NCI-H146 treated with DMSO at 0.1 percent for 48 hours (cell line): ENCODE measurements around the gene SPDYE2B.
"Not testable (repeated sequence)": the region's sequence is repeated elsewhere in the genome, so short reads cannot be mapped to it uniquely, and the experiment has no call there.

ENCODE experiments used
- DNase-seq: peaks from one replicate; lab custom pipeline; 2025; ENCODE audit not compliant: unreplicated experiment; lab: John Stamatoyannopoulos, UW

Gene SPDYE2B

GRCh38 chr7:102649924-102650323 lies at the start of gene SPDYE2B:
Gene SPDYE2B, plus strand, starts transcription at chr7:102650319. Its CDS starts 2,030 bp downstream, at chr7:102652349.
- not testable (repeated sequence) for DNase-seq

GRCh38 chr7:102602317-102602716 lies 47.8 kb upstream of the SPDYE2B start:
- not testable (repeated sequence) for DNase-seq

- not testable (repeated sequence) for DNase-seq
Observed at GRCh38 chr7:102604431-102605145, 45.5 kb upstream of the SPDYE2B start.

GRCh38 chr7:102606848-102607247 lies 43.3 kb upstream of the SPDYE2B start:
- DNase-seq = not testable (repeated sequence)

GRCh38 chr7:102609734-102610133 lies 40.4 kb upstream of the SPDYE2B start:
- DNase-seq = not testable (repeated sequence)

- not testable (repeated sequence) for DNase-seq
Observed at GRCh38 chr7:102610441-102610840, 39.7 kb upstream of the SPDYE2B start.

- not testable (repeated sequence) for DNase-seq
Observed at GRCh38 chr7:102611013-102611674, 39.0 kb upstream of the SPDYE2B start.

- not testable (repeated sequence) for DNase-seq
Observed at GRCh38 chr7:102611675-102612325, 38.3 kb upstream of the SPDYE2B start.

- not testable (repeated sequence) for DNase-seq
Observed at GRCh38 chr7:102613575-102614345, 36.4 kb upstream of the SPDYE2B start.

- not testable (repeated sequence) for DNase-seq
Observed at GRCh38 chr7:102614346-102614697, 35.8 kb upstream of the SPDYE2B start.

GRCh38 chr7:102614873-102615272 lies 35.2 kb upstream of the SPDYE2B start:
- DNase-seq = not testable (repeated sequence)

GRCh38 chr7:102615930-102616329 lies 34.2 kb upstream of the SPDYE2B start:
- DNase-seq = not testable (repeated sequence)

- DNase-seq = not testable (repeated sequence)
Observed at GRCh38 chr7:102616507-102617125, 33.5 kb upstream of the SPDYE2B start, which contains the start of gene RASA4. Gene RASA4, minus strand, starts transcription at chr7:102616756. Its CDS starts 67 bp downstream, at chr7:102616689.

- DNase-seq = not testable (repeated sequence)
Observed at GRCh38 chr7:102618122-102618521, 32.0 kb upstream of the SPDYE2B start.

- DNase-seq = not testable (repeated sequence)
Observed at GRCh38 chr7:102627271-102627904, 22.7 kb upstream of the SPDYE2B start.

- not testable (repeated sequence) for DNase-seq
Observed at GRCh38 chr7:102630622-102631021, 19.5 kb upstream of the SPDYE2B start.

- DNase-seq = not testable (repeated sequence)
Observed at GRCh38 chr7:102634299-102634698, 15.8 kb upstream of the SPDYE2B start.

- DNase-seq = not testable (repeated sequence)
Observed at GRCh38 chr7:102635354-102635753, 14.8 kb upstream of the SPDYE2B start.

- not testable (repeated sequence) for DNase-seq
Observed at GRCh38 chr7:102636956-102637355, 13.2 kb upstream of the SPDYE2B start.

GRCh38 chr7:102638848-102639247 lies 11.3 kb upstream of the SPDYE2B start:
- DNase-seq = not testable (repeated sequence)
